B cell (primary cell): Measurements from ENCODE around the gene COX6B1. TPM values are rescaled to one million over a fixed set of nuclear protein-coding genes. Genes with fewer than 3 reads are reported as not detected.

Experiments
- ATAC-seq: fragments of 200-7000 bp; cut with Tn5 transposase; one replicate; pipeline ENCODE4 v1.10.0; 2021; ENCODE audit warnings: low read depth, mild to moderate bottlenecking, moderate number of reproducible peaks, moderate library complexity
- CTCF ChIA-PET: fragments of 350-600 bp; sonication (Branson Sonifier 250); formaldehyde crosslinking; loops from one replicate; lab custom pipeline; 2021; ENCODE audit warnings: antibody characterized with exemption, inconsistent platforms; lab: Charles Lee
- POLR2A ChIA-PET: fragments of 350-600 bp; sonication (Branson Sonifier 250); formaldehyde crosslinking; loops from one replicate; lab custom pipeline; 2021; ENCODE audit warnings: antibody characterized with exemption; lab: Charles Lee
- DNase-seq: peaks from one replicate; pipeline ENCODE4 v3.0.0; 2013
- H2AFZ ChIP-seq: 2 replicates; pipeline ENCODE4 v1.6.1; 2012; ENCODE audit warnings: mild to moderate bottlenecking, low read depth, low read length; ENCODE audit not compliant: insufficient read depth, poor library complexity, severe bottlenecking
- H3K27ac ChIP-seq, 2 donors: 1 replicate in 1 of 2; 2 replicates in 1 of 2; pipeline ENCODE4 v1.5.1; 2012 to 2013; ENCODE audit warnings: low read length in 2 of 2, mild to moderate bottlenecking in 2 of 2, moderate library complexity in 1 of 2
- H3K27me3 ChIP-seq, 4 experiments: fragments of 200-600 bp in 1 of 4; sonication (generic) in 1 of 4; replicated peaks in 1 of 4; 1 replicate in 2 of 4; 2 replicates in 2 of 4; pipeline versions ENCODE4 v1.6.1 to v1.7.0; 2013 to 2016; ENCODE audit warnings: low read length in 3 of 4, mild to moderate bottlenecking in 2 of 4, mixed read lengths in 1 of 4, moderate library complexity in 1 of 4; ENCODE audit not compliant: insufficient read depth in 4 of 4, control insufficient read depth in 3 of 4; ENCODE audit errors: control extremely low read depth in 1 of 4
- H3K36me3 ChIP-seq, 2 experiments: replicated peaks in 1 of 2; 1 replicate in 1 of 2; 2 replicates in 1 of 2; pipeline versions ENCODE4 v1.6.1 to v1.7.1; 2013; ENCODE audit warnings: low read length in 1 of 2; ENCODE audit not compliant: insufficient read depth in 2 of 2, control insufficient read depth in 1 of 2; ENCODE audit errors: control extremely low read depth in 1 of 2, extremely low read depth in 1 of 2
- H3K4me1 ChIP-seq, 2 donors: fragments of 200-600 bp in 1 of 2; sonication (generic) in 1 of 2; 1 replicate in 1 of 2; 2 replicates in 1 of 2; pipeline versions ENCODE4 v1.5.1 to v1.6.1; 2013 to 2017; ENCODE audit warnings: low read length in 2 of 2; ENCODE audit not compliant: control insufficient read depth in 2 of 2, insufficient read depth in 2 of 2
- H3K4me2 ChIP-seq: replicated peaks from 2 replicates; pipeline ENCODE3; 2012; ENCODE audit warnings: mild to moderate bottlenecking, low read depth, low read length; ENCODE audit not compliant: poor library complexity, severe bottlenecking
- H3K4me3 ChIP-seq, 5 experiments: fragments of 200-600 bp in 1 of 5; sonication (generic) in 1 of 5; 1 replicate in 3 of 5; 2 replicates in 2 of 5; pipeline versions ENCODE4 v1.5.1 to v1.7.0; 2011 to 2016; ENCODE audit warnings: low read length in 4 of 5, mild to moderate bottlenecking in 4 of 5, low read depth in 2 of 5, control low read depth in 1 of 5, moderate library complexity in 1 of 5; ENCODE audit not compliant: insufficient read depth in 1 of 5; ENCODE audit errors: control extremely low read depth in 1 of 5, extremely low read depth in 1 of 5
- H3K79me2 ChIP-seq: fragments of 200-600 bp; sonication (generic); one replicate; pipeline ENCODE4 v1.6.0; 2016; ENCODE audit warnings: low read length; ENCODE audit not compliant: control insufficient read depth, insufficient read depth
- H3K9ac ChIP-seq: fragments of 200-600 bp; sonication (generic); 2 replicates; pipeline ENCODE4 v1.6.1; 2017; ENCODE audit warnings: mild to moderate bottlenecking, low read length, moderate library complexity
- H3K9me3 ChIP-seq, 3 donors: one replicate each; pipeline versions ENCODE4 v1.6.1 to v1.7.1; 2013; ENCODE audit warnings: low read length in 2 of 3; ENCODE audit not compliant: control insufficient read depth in 2 of 3, insufficient read depth in 1 of 3; ENCODE audit errors: control extremely low read depth in 1 of 3
- H4K20me1 ChIP-seq: 2 replicates; pipeline ENCODE4 v1.6.0; 2012; ENCODE audit warnings: mild to moderate bottlenecking, low read length; ENCODE audit not compliant: insufficient read depth, control insufficient read depth, poor library complexity, severe bottlenecking
- H3K27ac Mint-ChIP-seq: one replicate; pipeline ENCODE4 v1.8.0; 2021; ENCODE audit warnings: mixed read lengths
- H3K27me3 Mint-ChIP-seq: one replicate; pipeline ENCODE4 v1.8.0; 2021; ENCODE audit warnings: mixed read lengths
- H3K4me1 Mint-ChIP-seq: one replicate; pipeline ENCODE4 v1.8.0; 2021; ENCODE audit warnings: mixed read lengths
- H3K4me3 Mint-ChIP-seq: one replicate; pipeline ENCODE4 v1.8.0; 2021; ENCODE audit warnings: mixed read lengths
- H3K9me3 Mint-ChIP-seq: one replicate; pipeline ENCODE4 v1.8.0; 2022; ENCODE audit warnings: mixed read lengths; ENCODE audit not compliant: insufficient read depth
- EZH2 ChIP-seq: IDR thresholded peaks from 2 replicates; pipeline ENCODE4 v1.6.1; 2012; ENCODE audit warnings: borderline replicate concordance, low read depth, mild to moderate bottlenecking, moderate library complexity, low read length; ENCODE audit not compliant: insufficient read depth, poor library complexity, severe bottlenecking
- WGBS: methylation state at CpG from one replicate; pipeline ENCODE4 v1.1.5; 2013; ENCODE audit warnings: missing lambda C conversion rate; ENCODE audit not compliant: insufficient coverage; 5-methylcytosine and 5-hydroxymethylcytosine counted together
- intact Hi-C: fragments of 100-400 bp; cut with micrococcal nuclease; formaldehyde crosslinking; loops from one replicate; pipeline ENCODE4 v1.10.0; 2022
- polyA plus RNA-seq: library from polyadenylated mRNA; depleted of rRNA; stranded (reverse); fragments of >200 nt; gene quantifications from 2 replicates; pipeline ENCODE4 v1.2.3, GENCODE V29; 2012
- total RNA-seq, 2 donors: library from RNA; stranded (reverse); fragments of 120-200 nt in 1 of 2; gene quantifications; 1 replicate in 1 of 2; 2 replicates in 1 of 2; pipeline versions ENCODE4 v1.2.3 to v1.2.4, GENCODE V29; 2013 to 2022
- TF ChIP-seq, protein P1 (sequence below): fragments of 200-600 bp; IDR thresholded peaks from one replicate; pipeline ENCODE4 v1.8.0; 2022; ENCODE audit warnings: antibody characterized with exemption, mild to moderate bottlenecking

Gene COX6B1
- total and polyA plus RNA-seq, 2 donors (not counting 1 experiment from before 2014, with no cell fraction given): 215 to 387 TPM

DNA sequence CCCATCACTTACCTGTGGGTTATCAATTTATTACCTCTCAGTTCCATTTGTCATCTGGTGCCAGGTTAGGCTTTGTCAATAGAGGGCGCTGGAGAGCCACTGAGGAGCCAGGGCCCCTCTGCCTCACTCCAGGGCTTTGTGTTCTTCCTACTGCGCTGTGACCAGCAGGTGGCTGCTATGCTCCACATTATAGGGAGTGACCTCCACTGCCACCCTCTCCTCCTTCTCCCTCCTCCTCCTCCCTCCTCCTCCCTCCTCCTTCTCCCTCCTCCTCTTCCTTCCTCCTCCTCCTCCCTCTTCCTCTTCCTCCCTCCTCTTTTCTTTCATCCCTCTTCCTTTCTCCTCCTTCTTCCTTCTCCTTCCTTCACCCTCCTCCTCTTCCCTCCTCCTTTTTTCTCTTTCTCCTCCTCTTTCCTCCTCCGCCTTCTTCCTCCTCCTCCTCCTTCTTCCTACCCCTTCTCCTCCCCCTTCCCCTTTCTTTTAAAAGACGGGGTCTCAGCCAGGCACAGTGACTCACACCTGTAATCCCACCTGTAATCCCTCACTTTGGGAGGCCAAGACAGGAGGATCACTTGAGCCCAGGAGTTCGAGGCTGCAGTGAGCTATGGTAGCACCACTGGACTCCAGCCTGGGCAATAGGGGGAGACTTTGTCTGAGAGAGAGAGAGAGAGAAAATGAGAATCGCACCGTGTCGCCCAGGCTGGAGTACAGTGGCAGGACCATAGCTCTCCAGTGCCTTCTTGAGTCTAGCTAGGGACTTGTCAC lies 45.9 kb downstream of the COX6B1 start:
- ATAC-seq (peak; percentile 100), DNase-seq (peak; percentile 92)
- 31% methylated on average over 4 of the region's 8 CpGs for WGBS
- intact Hi-C loops: loop anchor here (1.0 to 5.0 kb wide), 8 partner anchors 8 to 360 kb away; partner anchors contain the start of genes ARHGAP33, HSPB6, PROSER3 and THAP8
- Mint-ChIP-seq H3K4me3 (no peak overlapping the region), H3K27me3 (no peaks in the 10 kb centered on the region), H3K9me3 (no peaks in the 10 kb centered on the region), H3K27ac (no peak overlapping the region), H3K4me1 (no peaks in the 10 kb centered on the region)
- Histone ChIP-seq H3K27me3 (no peaks in the 10 kb centered on the region), H3K79me2 (no peaks in the 10 kb centered on the region), H3K4me1 (no peaks in the 10 kb centered on the region), H3K27ac (no peak overlapping the region), H3K36me3 (no peaks in the 10 kb centered on the region), H3K4me2 (no peak overlapping the region), H2AFZ (peak overlapping the region; percentile 39), H4K20me1 (no peaks in the 10 kb centered on the region), H3K9me3 (no peaks in the 10 kb centered on the region), H3K4me3 (no peak overlapping the region), H3K9ac (no peak overlapping the region)
- ChIA-PET POLR2A (interaction anchor here (1.2 kb wide), 1 partner anchor 15 kb away, joined by 6 read pairs; no protein-coding TSS in a partner anchor), CTCF (interaction anchor here (0.6 to 7.7 kb wide), 19 partner anchors 9 to 434 kb away, joined by 3 to 123 read pairs (median 4); partner anchors contain the start of genes IGFLR1, LIN37, PSENEN and U2AF1L4)
- TF ChIP-seq, protein P1, sequence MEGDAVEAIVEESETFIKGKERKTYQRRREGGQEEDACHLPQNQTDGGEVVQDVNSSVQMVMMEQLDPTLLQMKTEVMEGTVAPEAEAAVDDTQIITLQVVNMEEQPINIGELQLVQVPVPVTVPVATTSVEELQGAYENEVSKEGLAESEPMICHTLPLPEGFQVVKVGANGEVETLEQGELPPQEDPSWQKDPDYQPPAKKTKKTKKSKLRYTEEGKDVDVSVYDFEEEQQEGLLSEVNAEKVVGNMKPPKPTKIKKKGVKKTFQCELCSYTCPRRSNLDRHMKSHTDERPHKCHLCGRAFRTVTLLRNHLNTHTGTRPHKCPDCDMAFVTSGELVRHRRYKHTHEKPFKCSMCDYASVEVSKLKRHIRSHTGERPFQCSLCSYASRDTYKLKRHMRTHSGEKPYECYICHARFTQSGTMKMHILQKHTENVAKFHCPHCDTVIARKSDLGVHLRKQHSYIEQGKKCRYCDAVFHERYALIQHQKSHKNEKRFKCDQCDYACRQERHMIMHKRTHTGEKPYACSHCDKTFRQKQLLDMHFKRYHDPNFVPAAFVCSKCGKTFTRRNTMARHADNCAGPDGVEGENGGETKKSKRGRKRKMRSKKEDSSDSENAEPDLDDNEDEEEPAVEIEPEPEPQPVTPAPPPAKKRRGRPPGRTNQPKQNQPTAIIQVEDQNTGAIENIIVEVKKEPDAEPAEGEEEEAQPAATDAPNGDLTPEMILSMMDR: peak; percentile 99
- no peak for TF ChIP-seq EZH2

DNA sequence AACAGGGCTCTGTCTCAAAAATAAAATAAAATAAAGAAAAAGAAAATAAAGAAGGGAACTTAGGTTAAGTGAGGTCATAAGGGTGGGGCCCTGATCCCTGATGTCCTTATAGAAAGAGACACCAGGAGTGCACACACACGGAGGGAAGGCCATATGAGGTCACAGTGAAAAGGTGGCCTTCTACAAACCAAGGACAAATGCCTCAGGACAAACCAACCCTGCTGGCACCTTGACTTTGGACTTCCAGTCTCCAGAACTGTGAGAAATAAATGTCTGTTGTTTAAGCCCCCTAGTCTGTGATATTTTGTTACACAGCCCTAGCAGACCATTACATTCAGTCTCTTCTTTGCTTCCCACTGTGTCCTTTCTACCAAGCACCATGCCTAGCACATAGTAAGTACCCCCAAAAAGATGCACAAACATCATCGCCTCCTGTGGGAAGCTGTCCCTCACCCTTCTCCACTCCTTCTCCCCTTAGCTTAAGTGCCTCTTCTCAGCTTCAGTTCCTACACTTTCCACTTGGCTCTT lies 47.8 kb downstream of the COX6B1 start:
- Histone ChIP-seq H4K20me1 (no peaks in the 10 kb centered on the region), H3K4me1 (no peaks in the 10 kb centered on the region), H3K27ac (no peak overlapping the region), H2AFZ (no peak overlapping the region), H3K4me3 (no peak overlapping the region), H3K79me2 (no peaks in the 10 kb centered on the region), H3K4me2 (no peak overlapping the region), H3K9ac (no peak overlapping the region), H3K9me3 (no peaks in the 10 kb centered on the region), H3K36me3 (no peaks in the 10 kb centered on the region), H3K27me3 (no peaks in the 10 kb centered on the region)
- CTCF ChIA-PET: interaction anchor here (1.7 to 7.7 kb wide), 3 partner anchors 12 to 24 kb away, joined by 7 to 123 read pairs (median 32); no protein-coding TSS in a partner anchor
- POLR2A ChIA-PET: interaction anchor here (1.2 to 2.2 kb wide), 2 partner anchors 16 to 18 kb away, joined by 6 to 7 read pairs; no protein-coding TSS in a partner anchor
- Mint-ChIP-seq H3K9me3 (no peaks in the 10 kb centered on the region), H3K4me3 (no peak overlapping the region), H3K27ac (no peak overlapping the region), H3K27me3 (no peaks in the 10 kb centered on the region), H3K4me1 (no peaks in the 10 kb centered on the region)
- ATAC-seq (no peak), DNase-seq (no peak)
- 100% methylated on average over 1 of the region's 2 CpGs for WGBS
- TF ChIP-seq EZH2: no peak
- TF ChIP-seq, protein P1: no peak
- intact Hi-C loops: no loop called here
